Eye (tissue), 1 donor: ENCODE measurements around the gene WDR45B.
A peak's percentile ranks its signal among the peaks of the same experiment; 100 is the strongest.

ENCODE experiments used
- DNase-seq: peaks from one replicate; pipeline ENCODE4 v3.0.0-alpha.2; 2015

WDR45B gene

DNA sequence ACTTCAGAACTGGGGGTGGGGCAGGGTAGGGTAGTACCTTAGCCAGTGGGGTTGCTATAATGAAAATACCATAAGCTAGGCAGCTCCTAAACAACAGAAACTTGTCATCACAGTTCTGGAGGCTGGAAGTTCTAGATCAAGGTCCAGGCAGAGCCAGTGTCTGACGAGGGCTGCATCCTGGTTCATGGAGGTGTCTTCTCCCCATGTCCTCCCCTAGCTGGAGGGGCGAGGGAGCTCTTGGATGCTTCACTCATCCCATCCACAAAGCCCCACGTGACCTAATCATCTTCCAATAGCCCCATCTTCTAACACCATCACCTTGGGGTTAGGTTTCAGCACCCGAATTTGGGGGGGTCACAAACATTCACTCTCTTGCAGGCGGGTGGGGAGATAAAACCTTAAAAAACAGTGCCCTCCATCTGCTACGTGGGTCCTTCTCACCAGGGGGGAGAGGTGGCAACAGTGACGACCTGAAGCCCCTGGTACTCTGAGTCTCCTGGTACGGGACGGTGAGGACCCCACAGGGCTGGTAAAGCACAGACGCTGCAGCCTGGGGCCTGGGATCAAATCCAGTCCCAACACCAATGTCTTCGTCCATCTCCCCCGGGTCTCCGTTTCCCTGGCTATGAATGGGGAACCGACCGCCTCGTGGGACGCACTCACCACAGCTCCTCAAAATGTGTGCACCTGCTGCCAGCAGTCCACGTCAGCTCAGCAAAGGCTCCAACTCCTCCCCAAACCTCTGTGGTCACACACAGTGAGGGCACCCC lies 27.4 kb upstream of the WDR45B start:
- no peak for DNase-seq

DNA sequence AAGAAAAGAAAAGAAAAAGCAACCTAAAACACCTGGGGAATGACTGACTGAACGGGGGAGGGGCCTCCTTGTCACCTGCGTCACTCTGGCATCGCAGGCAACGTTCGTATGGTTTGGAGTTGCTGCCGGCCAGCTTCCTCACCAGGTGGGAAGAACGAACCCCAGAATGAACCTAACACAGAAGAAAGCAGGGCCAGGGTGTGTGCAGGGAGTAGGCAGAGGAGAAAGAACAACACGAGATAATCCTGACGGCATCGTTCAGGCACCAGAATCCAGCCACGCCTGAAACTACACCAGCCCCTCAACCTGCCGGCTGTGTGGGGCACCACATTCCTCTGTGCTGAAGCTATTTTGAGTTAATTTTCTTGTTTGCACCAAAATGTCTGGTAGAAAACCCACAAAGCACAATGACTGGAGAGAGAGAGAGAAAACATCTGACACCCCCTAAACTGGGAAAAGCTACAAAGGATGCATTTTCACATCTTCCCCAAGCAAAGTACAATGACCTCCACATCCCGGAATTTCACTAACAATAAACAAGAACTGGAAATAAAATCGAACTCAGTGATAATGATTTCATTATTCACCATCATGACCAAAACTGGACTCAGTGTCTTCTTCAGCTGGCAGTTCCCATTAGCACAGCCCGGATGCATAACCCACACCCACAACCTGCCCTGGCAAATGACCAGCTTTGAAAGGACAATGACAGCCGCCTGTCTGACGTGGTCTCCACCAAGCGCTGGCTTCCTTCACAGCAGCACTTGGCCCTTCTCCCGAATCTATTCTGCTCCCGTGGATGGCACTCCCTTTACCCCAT lies 26.6 kb upstream of the WDR45B start:
- no peak for DNase-seq

DNA sequence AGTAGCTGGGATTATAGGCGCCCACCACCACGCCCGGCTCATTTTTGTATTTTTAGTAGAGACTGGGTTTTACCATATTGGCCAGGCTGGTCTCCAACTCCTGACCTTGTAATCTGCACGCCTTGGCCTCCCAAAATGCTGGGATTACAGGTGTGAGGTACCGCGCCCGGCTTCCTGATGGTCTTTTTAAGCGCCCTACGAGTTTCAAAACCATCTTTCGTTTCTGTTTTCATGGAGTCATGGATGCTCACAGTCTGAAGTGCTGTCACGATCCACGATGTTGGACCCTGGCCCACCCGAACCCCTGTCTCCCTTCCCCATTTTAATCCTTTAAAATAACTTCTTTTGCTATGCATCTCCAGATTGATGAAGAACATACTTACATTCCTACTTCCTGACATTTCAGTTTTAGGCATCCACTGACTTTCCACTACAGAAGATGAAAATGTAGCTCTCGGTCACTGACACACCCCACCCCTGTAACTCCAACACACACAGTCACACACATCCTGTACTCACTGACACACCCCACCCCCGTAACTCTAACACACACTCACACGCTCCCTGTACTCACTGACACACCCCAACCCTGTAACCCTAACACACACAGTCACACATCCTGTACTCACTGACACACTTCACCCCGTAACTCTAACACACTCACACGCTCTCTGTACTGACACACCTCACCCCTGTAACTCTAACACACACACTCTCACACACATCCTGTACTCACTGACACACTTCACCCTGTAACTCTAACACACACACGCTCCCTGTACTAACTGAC lies 22.6 kb upstream of the WDR45B start:
- no peak for DNase-seq

DNA sequence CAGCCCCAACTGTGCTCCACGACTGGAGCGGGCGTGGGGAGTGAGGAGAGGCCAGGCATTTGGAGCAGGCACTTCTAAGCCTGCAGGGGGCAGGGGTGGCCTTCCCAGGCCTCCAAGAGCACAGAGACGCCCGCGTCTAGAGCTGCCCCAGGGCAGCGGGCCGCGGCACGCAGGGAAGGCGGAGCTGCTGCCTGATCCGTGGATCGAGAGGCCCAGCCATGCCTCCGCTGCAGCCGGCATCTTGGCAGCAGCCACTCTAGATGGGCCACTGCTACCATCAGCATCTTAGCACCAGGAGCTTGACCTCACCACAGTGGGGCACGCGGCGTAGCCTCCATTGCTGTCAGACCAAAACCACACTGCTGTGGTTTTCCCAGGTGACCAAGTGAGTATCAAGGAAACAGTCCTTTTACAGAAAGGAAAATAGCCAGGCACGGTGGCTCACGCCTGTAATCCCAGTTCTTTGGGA lies 20.4 kb upstream of the WDR45B start:
- peak; percentile 75 for DNase-seq

DNA sequence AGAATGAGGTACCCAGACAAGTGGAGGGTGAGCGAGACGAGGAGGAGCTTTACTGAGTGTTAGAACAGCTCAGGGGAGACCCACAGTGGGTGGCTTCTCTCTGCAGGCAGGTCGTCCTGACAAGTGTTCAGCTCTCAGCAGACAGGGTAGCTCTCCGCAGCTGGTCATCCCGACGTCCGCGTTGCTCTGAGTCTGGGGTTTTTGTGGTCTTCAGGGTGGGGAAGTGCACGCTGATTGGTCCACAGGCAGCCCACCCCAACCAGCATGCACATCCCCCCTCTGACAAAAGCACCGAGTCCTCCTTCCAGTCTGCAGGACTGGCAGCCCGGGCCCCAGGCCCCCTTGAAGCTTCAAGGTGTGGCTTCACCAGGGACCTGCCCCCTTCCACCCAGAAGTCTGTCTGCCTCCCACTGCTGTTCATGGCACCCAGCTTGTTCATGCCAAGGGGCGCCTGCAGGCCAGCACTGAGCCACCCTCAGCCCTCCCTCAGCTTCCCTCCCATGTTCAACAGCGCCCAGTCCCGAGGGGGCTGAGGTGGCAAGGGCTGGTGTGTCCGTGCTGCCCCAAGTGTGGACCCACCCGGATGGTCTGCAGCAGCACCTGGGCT lies 19.9 kb upstream of the WDR45B start:
- no peak for DNase-seq

DNA sequence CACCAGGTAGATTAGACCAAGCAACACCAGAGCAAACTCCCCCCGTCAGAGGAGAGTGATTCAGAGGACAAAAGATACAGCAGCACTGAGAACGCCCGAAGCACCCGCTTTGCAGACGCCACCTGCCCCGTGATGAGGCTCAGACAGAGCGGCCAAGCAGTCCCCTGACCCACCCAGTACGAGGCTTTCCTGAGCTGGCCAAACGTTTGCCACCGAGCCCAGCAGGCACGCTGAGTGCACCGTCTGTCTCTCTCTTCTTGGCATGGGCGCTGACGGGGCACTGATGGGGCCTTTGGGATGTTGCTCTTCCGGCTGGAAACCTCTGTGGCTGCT lies 19.4 kb upstream of the WDR45B start:
- no peak for DNase-seq

DNA sequence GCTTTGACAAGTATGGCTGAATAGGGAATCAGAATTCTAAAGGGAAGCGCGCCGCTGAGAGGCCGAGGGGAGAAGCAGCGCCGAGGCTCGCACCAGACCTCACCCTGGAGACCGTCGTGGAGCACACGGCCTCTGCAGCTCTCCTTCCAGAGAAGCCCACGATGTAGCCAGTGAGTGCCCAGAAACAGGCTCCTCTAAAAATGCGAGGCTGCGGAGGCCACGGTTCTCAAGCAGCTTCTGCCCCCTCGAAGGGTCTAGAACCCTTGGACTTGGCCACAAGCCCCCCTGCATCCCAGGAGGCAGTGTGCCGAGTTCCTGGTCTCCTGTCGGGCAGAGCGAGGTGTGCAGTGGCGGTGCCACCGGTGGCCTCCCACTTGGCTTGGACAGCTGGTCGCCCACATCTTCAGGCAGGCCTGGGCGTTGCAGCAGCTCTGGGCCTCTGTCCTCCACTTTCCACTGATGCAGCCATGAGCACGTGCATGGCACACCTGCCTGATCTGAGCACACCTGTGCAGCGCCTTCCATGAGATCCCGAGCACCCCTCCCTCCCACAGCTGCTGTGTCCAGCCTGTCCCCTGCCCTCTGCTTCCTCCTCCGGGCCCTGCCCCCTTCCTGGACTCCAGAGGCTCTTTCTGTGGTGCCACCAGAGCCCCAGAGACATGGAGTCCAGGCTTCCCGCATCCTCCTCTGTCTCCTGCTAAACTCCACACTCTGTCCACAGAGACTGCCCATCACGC lies 18.9 kb upstream of the WDR45B start:
- DNase-seq = no peak

DNA sequence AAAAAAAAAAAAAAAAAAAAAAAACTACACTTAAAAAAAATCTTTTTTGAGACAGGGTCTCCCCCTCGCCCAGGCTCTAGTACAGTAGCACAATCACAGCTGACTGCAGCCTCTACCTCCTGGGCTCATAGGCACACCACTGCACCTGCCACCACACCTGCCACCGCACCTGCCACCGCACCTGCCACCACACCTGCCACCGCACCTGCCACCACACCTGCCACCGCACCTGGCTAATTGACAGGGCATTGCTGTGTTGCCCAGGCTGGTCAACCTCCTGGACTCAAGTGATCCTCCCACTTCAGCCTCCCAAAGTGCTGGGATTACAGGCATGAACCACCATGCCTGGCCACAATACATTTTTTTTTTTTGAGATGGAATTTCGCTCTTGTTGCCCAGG lies 17.6 kb upstream of the WDR45B start:
- no peak for DNase-seq

DNA sequence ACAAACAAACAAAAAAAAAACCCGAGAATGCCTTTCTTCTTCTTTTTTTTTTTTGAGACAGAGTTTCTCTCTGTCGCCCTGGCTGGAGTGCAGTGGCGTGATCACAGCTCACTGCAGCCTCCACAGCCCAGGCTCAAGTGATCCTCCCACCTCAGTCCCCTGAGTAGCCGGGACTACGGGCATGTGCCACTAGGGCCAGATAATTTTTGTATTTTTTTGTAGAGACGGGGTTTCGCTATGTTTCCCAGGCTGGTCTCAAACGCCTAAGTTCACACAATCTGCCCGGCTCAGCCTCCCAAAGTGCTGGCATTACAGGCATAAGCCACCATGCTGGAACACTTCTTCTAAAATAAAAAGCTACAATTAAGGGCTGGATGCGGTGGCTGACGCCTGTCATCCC lies 17.0 kb upstream of the WDR45B start:
- no peak for DNase-seq

DNA sequence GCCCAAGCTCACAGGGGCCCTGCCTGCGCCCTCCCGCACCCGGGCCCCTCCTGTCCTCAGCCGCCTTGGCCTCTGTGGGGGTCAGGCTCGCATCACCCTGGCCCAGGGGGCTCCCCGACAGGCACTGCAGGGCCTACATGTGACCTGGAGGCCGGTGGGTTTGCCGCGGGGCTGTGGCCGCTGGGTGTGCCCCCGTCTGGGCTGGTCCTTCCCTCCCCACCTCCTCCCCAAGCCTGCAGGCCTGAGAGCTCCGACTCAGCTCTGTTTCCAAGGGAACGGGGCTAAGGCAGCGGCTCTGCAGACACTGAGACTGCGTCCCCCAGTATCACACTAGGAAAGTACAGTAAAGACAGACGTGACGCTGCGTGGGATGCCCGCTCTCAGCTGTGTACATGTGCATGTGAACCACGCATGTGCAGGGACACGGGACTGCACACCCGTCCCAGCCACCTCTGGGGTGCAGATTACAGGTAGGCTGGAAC lies 16.5 kb upstream of the WDR45B start:
- peak; percentile 78 for DNase-seq

DNA sequence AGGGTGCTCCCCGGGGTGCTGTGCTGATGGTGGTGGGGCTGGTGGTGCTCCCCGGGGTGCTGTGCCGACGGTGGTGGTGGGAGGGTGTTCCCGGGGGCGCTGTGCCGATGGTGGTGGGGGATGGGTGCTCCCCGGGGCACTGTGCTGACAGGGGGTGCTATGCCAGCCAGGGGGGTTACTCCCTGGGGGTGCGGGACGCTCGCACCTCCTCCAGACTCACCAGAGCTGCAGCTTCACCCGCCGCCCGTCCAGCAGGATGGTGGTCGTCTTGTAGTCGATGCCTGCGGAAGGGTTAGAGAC lies 16.0 kb upstream of the WDR45B start:
- DNase-seq = no peak

DNA sequence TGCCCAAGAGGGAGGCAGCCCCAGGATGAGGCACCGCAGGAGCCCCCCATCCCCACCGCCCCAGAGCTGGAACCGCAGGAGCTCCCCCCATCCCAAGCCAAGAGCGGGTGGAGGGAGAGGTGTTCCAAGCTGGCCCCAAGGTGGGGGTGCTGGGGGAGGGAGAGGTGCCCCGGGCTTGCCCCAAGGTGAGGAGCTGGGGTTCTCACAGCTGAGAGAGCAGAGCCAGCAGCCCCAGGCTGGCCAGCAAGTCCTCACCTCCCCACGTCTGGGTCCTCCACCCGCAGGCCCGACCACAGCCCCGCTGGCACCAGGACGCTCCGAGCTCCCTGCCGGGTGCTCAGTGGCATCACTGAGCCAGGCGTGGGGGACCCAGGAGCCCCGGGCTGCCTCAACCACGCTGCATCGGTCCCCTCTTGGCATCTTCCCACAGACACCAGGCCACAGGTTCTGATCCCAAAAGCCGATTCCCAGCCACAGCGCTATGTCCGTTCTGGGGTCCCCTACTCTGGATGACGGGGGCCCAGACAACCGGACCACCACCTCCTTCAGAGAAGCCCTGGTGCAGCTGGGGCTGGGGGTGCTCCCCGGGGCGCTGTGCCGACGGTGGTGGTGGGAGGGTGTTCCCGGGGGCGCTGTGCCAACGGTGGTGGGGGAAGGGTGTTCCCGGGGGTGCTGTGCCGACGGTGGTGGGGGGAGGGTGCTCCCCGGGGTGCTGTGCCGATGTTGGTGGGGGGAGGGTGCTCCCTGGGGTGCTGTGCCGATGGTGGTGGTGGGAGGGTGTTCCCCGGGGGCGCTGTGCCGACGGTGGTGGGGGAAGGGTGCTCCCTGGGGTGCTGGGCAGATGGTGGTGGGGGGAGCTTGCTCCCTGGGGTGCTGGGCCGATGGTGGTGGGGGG lies 15.4 kb upstream of the WDR45B start:
- DNase-seq = no peak

DNA sequence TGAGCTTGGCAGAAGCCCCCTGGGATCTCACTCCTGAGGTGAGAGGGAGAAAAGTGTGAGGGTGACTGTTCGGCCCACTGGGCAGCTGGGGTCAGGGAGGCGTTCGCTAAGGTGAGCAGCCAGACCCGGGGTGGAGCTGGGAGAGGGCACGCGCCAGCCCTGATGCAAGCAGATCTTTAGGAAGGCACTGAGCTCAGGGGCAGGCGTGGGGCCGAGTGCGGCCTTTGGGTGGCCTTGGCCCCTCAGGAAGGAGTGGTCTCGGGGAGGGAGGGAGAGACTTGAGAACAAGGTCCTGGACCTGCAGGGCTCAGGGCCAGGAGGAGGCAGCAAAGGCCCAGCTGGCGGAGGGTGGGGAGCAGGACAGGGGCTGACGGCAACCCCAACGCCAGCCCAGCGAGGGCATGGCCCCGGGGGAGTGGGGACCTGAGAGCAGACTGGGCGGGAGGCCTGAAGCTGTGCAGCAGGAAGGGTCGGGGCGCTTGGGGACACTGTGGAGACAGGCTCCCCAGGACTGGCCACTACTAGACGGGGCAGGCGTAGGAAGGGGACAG lies 14.5 kb upstream of the WDR45B start:
- DNase-seq = no peak

DNA sequence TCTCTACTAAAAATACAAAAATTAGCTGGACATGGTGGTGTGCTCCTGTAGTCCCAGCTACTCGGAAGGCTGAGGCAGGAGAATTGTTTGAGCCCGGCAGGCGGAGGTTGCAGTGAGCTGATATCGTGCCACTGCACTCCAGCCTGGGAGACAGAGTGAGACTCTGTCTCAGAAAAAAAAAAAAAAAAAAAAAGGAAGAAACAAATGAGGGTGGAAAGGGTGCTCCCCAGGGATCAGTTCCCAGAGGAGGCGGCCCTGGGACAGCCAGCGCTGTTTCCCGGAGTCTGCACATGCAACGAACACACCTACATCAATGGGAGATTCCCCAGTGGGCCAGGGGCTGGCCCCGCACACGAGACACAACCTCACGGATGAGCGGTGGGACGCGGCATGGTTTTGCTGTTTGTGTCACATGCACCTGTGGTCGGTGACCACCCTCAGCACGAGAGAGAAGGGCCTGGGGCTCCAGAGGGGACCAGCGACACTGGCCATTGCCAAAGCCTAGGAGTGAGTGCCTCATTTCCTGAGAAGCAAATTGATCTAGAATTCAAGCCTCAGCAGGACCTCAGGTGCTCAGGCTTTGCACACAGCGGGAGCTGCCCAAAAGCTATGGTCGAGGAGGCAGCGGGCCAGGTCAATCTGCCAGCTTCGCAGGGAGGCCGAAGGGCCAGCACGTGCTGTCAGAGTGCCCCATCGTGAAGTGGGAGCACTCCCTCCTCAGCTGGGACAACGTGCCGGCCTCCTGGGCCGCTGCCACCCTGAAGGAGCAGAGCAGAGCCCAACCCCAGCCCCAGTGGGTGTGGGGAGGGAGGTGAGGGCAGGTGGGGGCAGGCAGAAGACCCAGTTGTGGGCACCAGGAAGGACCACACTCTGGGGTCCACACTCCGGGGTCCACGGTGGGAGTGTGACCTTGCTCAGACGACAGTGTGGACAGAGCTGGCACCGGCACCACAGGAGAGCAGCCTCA lies 13.8 kb upstream of the WDR45B start:
- DNase-seq = no peak

DNA sequence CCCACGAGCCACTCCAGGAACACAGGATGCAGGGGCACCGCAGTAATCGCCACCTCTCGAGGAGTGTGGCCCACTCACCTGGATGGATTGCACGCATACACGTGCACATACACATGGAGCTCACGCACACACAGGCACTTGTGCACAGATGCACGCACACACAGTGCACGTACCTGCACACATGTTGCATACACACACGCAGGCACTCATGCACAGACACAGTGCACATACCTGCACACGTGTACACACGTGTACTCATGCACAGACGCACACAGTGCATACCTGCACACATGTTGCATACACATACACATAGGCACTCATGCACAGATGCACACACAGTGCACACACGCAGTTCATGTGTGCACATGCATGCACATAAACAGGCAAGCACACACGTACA lies 11.6 kb upstream of the WDR45B start:
- DNase-seq = no peak

DNA sequence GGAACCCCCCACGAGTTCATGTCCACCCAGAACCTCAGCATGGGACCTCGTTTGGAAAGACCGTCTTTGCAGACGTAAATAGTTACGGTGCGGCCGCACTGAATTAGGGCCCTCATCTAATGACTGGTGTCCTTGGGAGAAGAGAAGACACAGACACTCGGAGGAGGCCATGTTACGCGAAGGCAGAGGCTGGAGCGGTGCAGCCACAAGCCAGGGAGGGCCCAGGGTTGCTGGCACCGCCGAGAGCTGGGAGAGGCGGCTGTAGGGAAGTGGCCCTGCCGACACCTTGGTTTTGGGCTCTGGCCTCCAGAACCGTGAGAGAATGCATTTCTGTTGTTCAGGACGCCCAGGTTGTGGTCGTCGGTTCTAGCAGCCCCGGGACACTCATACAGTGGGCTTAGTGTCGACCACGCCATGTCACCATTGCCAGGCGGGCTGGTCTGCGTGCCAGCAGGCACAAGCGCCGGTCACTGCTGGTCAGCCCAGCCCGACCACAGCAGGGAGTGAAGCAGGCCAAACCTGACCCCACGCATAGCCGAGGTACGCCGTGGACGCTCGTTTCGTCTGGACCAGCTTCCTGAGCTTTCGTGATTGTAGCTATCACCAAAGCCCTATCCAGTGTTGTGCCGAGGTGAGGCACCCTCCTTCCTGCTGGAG lies 10.7 kb upstream of the WDR45B start:
- no peak for DNase-seq

DNA sequence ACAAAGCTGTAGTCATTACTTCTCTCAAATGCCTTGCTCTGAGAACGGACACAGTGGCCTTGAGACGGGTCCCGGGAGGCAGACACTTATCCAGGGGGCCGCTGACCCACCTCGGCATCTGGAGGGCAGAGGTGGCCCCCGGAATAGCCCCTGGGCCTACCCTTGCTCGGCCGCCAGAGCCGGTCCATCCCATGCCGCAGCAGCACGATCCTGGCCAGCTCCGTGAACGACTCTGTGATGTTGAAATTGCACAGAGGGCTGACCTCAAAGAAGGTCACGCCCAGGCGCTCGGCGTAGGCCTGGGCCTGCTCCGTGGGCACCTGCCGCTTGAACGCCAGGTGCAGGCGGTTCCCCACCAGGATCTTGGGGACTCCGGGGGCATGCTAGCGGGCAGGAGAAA lies 10.1 kb upstream of the WDR45B start:
- DNase-seq = no peak

DNA sequence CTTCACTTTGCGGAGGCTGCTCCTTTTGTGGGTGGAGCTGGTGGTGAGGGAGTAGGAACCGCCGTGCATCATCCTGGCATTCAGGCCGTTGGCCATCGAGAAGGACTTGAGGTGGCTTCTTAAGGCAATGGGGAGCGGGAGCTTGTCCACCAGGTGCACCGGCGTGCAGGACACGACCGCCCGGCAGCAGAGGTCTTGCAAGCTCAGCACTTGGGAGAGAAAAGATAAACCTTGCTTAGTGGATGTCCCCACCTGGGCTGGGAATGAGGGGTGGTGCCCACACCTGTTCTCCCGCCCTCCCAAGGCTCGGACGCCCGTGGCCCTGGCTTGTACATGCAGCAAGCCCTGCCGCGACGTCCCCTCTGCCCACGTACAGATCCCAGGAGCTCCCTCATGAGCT lies 9.7 kb upstream of the WDR45B start:
- no peak for DNase-seq

DNA sequence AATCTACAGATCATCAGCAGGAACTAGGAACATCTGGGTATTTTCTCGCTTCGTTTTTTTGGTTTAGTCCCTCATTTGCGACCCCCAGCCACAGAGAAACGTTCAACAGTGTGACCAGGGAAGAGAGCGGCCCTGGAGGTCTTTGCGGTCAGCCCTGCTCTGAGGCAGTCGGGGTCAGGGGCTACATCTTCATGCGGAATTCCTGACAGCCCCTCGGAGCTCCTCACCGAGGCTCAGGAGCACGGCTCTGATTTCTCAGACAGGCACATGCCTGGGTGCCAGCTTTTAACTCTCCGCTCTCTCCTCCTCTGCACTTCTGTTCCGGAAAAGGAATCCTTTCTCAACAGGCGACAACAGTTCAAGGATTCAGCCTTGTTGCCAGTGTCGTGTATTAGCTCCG lies 8.0 kb upstream of the WDR45B start:
- DNase-seq = no peak
